ENCODE measurements around the gene PAX5.

Gene PAX5

GRCh38 chr9:37002413-37003217 lies 31.5 kb downstream of the PAX5 start:
- peak; percentile 23 for FAIRE-seq
- TF ChIP-seq POLR2A (IDR thresholded peaks at IDR 0.05; ENCODE audit: low read depth, low read length) (no peak), TAF1 (IDR thresholded peaks at IDR 0.05; ENCODE audit: low read depth, low read length) (no peak), PAX5 (IDR thresholded peaks at IDR 0.05; ENCODE audit: insufficient read depth, low read length, severe bottlenecking) (no peak), POLR2AphosphoS5 (IDR thresholded peaks at IDR 0.05; ENCODE audit: low read depth, low read length) (no peak)
- DNase-seq (ENCODE audit: insufficient read length, low spot score) = no peak

- TF ChIP-seq POU2F2 (IDR thresholded peaks at IDR 0.05; ENCODE audit: low read depth, low read length) (no peak), POLR2A (IDR thresholded peaks at IDR 0.05; ENCODE audit: low read depth, low read length) (no peak), SPI1 (IDR thresholded peaks at IDR 0.05; ENCODE audit: low read depth, low read length) (no peak), TAF1 (IDR thresholded peaks at IDR 0.05; ENCODE audit: low read depth, low read length) (no peak), POLR2AphosphoS5 (IDR thresholded peaks at IDR 0.05; ENCODE audit: low read depth, low read length) (no peak)
These were observed 32.0 kb downstream of the PAX5 start for GRCh38 chr9:37002036-37002412.

GRCh38 chr9:37001459-37001858 lies 32.6 kb downstream of the PAX5 start:
- DNase-seq (ENCODE audit: insufficient read length, low spot score) (no peak), FAIRE-seq (no peak)
- no peak for TF ChIP-seq SPI1 (IDR thresholded peaks at IDR 0.05; ENCODE audit: low read depth, low read length)
- TF ChIP-seq TAF1 (IDR thresholded peaks at IDR 0.05; ENCODE audit: low read depth, low read length) = no peak
- TF ChIP-seq POLR2AphosphoS5 (IDR thresholded peaks at IDR 0.05; ENCODE audit: low read depth, low read length) = no peak
- no peak for TF ChIP-seq POU2F2 (IDR thresholded peaks at IDR 0.05; ENCODE audit: low read depth, low read length)
- TF ChIP-seq POLR2A (IDR thresholded peaks at IDR 0.05; ENCODE audit: low read depth, low read length) = no peak
- no peak for TF ChIP-seq PAX5 (IDR thresholded peaks at IDR 0.05; ENCODE audit: insufficient read depth, low read length, severe bottlenecking)

More at GRCh38 chr9:37002036-37002412, 32.0 kb downstream of the PAX5 start:
- FAIRE-seq = no peak
- no peak for DNase-seq (ENCODE audit: insufficient read length, low spot score)

- DNase-seq (ENCODE audit: insufficient read length, low spot score) (no peak), FAIRE-seq (peak; percentile 85)
- TF ChIP-seq SPI1 (IDR thresholded peaks at IDR 0.05; ENCODE audit: low read depth, low read length) (peak; percentile 73), POLR2A (IDR thresholded peaks at IDR 0.05; ENCODE audit: low read depth, low read length) (no peak)
These were observed 34.2 kb downstream of the PAX5 start for GRCh38 chr9:36999728-37000333.

- FAIRE-seq = peak; percentile 89
- no peak for DNase-seq (ENCODE audit: insufficient read length, low spot score)
- TF ChIP-seq PAX5 (IDR thresholded peaks at IDR 0.05; ENCODE audit: insufficient read depth, low read length, severe bottlenecking) = no peak
- no peak for TF ChIP-seq POLR2AphosphoS5 (IDR thresholded peaks at IDR 0.05; ENCODE audit: low read depth, low read length)
- TF ChIP-seq SPI1 (IDR thresholded peaks at IDR 0.05; ENCODE audit: low read depth, low read length) = no peak
- TF ChIP-seq TAF1 (IDR thresholded peaks at IDR 0.05; ENCODE audit: low read depth, low read length) = no peak
- no peak for TF ChIP-seq POU2F2 (IDR thresholded peaks at IDR 0.05; ENCODE audit: low read depth, low read length)
- TF ChIP-seq POLR2A (IDR thresholded peaks at IDR 0.05; ENCODE audit: low read depth, low read length) = no peak
These were observed 36.7 kb downstream of the PAX5 start for GRCh38 chr9:36997414-36997813.

GRCh38 chr9:36996706-36997086 lies 37.4 kb downstream of the PAX5 start:
- DNase-seq (ENCODE audit: insufficient read length, low spot score) (no peak), FAIRE-seq (peak; percentile 86)
- TF ChIP-seq POLR2AphosphoS5 (IDR thresholded peaks at IDR 0.05; ENCODE audit: low read depth, low read length) (no peak), POLR2A (IDR thresholded peaks at IDR 0.05; ENCODE audit: low read depth, low read length) (no peak), SPI1 (IDR thresholded peaks at IDR 0.05; ENCODE audit: low read depth, low read length) (no peak), TAF1 (IDR thresholded peaks at IDR 0.05; ENCODE audit: low read depth, low read length) (no peak), POU2F2 (IDR thresholded peaks at IDR 0.05; ENCODE audit: low read depth, low read length) (no peak), PAX5 (IDR thresholded peaks at IDR 0.05; ENCODE audit: insufficient read depth, low read length, severe bottlenecking) (no peak)

- TF ChIP-seq SPI1 (IDR thresholded peaks at IDR 0.05; ENCODE audit: low read depth, low read length) (no peak), POLR2A (IDR thresholded peaks at IDR 0.05; ENCODE audit: low read depth, low read length) (no peak), POLR2AphosphoS5 (IDR thresholded peaks at IDR 0.05; ENCODE audit: low read depth, low read length) (peak; percentile 30; the same call in 1 of the 2 replicates), POU2F2 (IDR thresholded peaks at IDR 0.05; ENCODE audit: low read depth, low read length) (no peak), TAF1 (IDR thresholded peaks at IDR 0.05; ENCODE audit: low read depth, low read length) (peak; percentile 64; the same call in 1 of the 2 replicates)
- DNase-seq (ENCODE audit: insufficient read length, low spot score) (peak; percentile 40), FAIRE-seq (peak; percentile 95)
These were observed 38.0 kb downstream of the PAX5 start for GRCh38 chr9:36995927-36996705.

GRCh38 chr9:36993933-36994764 lies 39.9 kb downstream of the PAX5 start:
- DNase-seq (ENCODE audit: insufficient read length, low spot score) (peak; percentile 60), FAIRE-seq (peak; percentile 94)
- TF ChIP-seq TAF1 (IDR thresholded peaks at IDR 0.05; ENCODE audit: low read depth, low read length) (peak; percentile 10; the same call in 1 of the 2 replicates), PAX5 (IDR thresholded peaks at IDR 0.05; ENCODE audit: insufficient read depth, low read length, severe bottlenecking) (peak; percentile 10), SPI1 (IDR thresholded peaks at IDR 0.05; ENCODE audit: low read depth, low read length) (peak; percentile 96), POU2F2 (IDR thresholded peaks at IDR 0.05; ENCODE audit: low read depth, low read length) (peak; percentile 83), POLR2AphosphoS5 (IDR thresholded peaks at IDR 0.05; ENCODE audit: low read depth, low read length) (peak; percentile 38; the same call in 1 of the 2 replicates), POLR2A (IDR thresholded peaks at IDR 0.05; ENCODE audit: low read depth, low read length) (peak; percentile 62; the same call in 1 of the 2 replicates)
